GM12891 (cell line): ENCODE measurements around the gene TIMM13.

Experiments
- POLR2A ChIP-seq: IDR thresholded peaks from 2 replicates; pipeline ENCODE4 v1.6.1; 2011; ENCODE audit warnings: low read depth, low read length, control low read depth
- POLR2AphosphoS5 ChIP-seq: IDR thresholded peaks from 2 replicates; pipeline ENCODE4 v1.6.1; 2011; ENCODE audit warnings: low read depth, low read length, control low read depth
- SPI1 ChIP-seq: IDR thresholded peaks from 2 replicates; pipeline ENCODE4 v1.6.1; 2011; ENCODE audit warnings: low read depth, low read length, control low read depth
- TAF1 ChIP-seq: IDR thresholded peaks from 2 replicates; pipeline ENCODE4 v1.6.1; 2011; ENCODE audit warnings: low read depth, low read length, control low read depth

GRCh38 chr19:2429917-2430535, 2.6 kb upstream of the TIMM13 start:
- TF ChIP-seq SPI1 (no peak), POLR2A (no peak), POLR2AphosphoS5 (peak; percentile 34; the same call in 1 of the 2 replicates), TAF1 (no peak)
